ENCODE data around the gene NAV2.

DNA sequence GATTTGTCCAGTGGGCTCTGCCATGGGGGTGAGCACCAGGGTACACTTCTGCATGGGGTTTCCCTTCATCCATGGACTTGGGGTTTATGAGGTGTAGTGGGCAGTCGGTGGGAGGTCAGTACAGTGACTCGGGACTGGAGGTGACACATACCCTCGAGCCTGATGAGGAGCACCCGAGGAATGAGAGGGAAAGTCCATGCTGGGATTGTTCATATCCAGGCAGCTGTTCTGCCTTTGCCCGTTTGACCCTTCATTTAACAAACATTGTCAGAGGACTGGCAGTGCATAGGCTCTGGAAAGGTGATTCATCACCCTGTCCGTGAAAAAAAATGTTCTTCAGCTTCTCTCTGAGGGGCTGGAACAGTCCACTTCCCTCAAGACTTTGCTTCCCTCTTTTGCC is 2.7 kb downstream of the NAV2 start:
- TF ChIP-seq CTCF (IDR thresholded peaks at IDR 0.05 in 8 of 11, conservative IDR thresholded peaks at IDR 0.05 in 3 of 11) (no peak), POLR2A (IDR thresholded peaks at IDR 0.05) (no peak), POLR2AphosphoS5 (IDR thresholded peaks at IDR 0.05) (no peak)
